Neural cell (in vitro differentiated cells): ENCODE measurements around the gene RALGPS1. TPM values are rescaled to one million over a fixed set of nuclear protein-coding genes. Genes with fewer than 3 reads are reported as not detected.

ENCODE experiments used
- H2AFZ ChIP-seq: fragments of 200-600, 300-800 bp; sonication (generic), shearing (Covaris generic); 2 replicates; pipeline ENCODE4 v1.6.0; 2014; ENCODE audit warnings: low read depth, mild to moderate bottlenecking, antibody characterized with exemption, low read length, moderate library complexity
- H3F3A ChIP-seq: fragments of 200-600 bp; shearing (Covaris generic); 2 replicates; pipeline ENCODE4 v1.6.1; 2016; ENCODE audit warnings: mild to moderate bottlenecking, moderate library complexity, mixed read lengths, antibody characterized with exemption, low read length; ENCODE audit not compliant: insufficient read depth, poor library complexity, severe bottlenecking
- H3K27ac ChIP-seq: fragments of 200-600, 300-800 bp; sonication (generic), shearing (Covaris generic); 2 replicates; pipeline ENCODE4 v1.5.1; 2014; ENCODE audit warnings: mild to moderate bottlenecking, low read length, moderate library complexity
- H3K27me3 ChIP-seq: fragments of 300-800, 200-600 bp; sonication (generic), shearing (Covaris generic); 2 replicates; pipeline ENCODE4 v1.6.0; 2014; ENCODE audit warnings: mild to moderate bottlenecking, low read depth, low read length, moderate library complexity; ENCODE audit not compliant: insufficient read depth
- H3K36me3 ChIP-seq: fragments of 300-800, 200-600 bp; sonication (generic), shearing (Covaris generic); 2 replicates; pipeline ENCODE4 v1.5.1; 2014; ENCODE audit warnings: mild to moderate bottlenecking, antibody characterized with exemption, low read length, moderate library complexity; ENCODE audit not compliant: insufficient read depth
- H3K4me2 ChIP-seq: fragments of 300-800, 200-600 bp; sonication (generic), shearing (Covaris generic); 2 replicates; pipeline ENCODE4 v1.6.0; 2014; ENCODE audit warnings: mild to moderate bottlenecking, low read length
- H3K4me3 ChIP-seq: fragments of 300-800, 200-600 bp; sonication (generic), shearing (Covaris generic); 2 replicates; pipeline ENCODE4 v1.5.1; 2014; ENCODE audit warnings: mild to moderate bottlenecking, low read length, moderate library complexity
- H3K79me2 ChIP-seq: fragments of 200-600 bp; shearing (Covaris generic); replicated peaks from 2 replicates; pipeline ENCODE4 v1.6.0; 2014; ENCODE audit warnings: mild to moderate bottlenecking, low read length, moderate library complexity; ENCODE audit not compliant: insufficient read depth
- H3K9ac ChIP-seq: fragments of 300-800, 200-600 bp; sonication (generic), shearing (Covaris generic); 2 replicates; pipeline ENCODE4 v1.6.1; 2016; ENCODE audit warnings: mild to moderate bottlenecking, low read length, mixed read lengths
- H3K9me2 ChIP-seq: fragments of 200-600 bp; shearing (Covaris generic); 2 replicates; pipeline ENCODE4 v1.6.1; 2016; ENCODE audit warnings: mild to moderate bottlenecking, low read length, mixed read lengths; ENCODE audit not compliant: insufficient read depth
- H3K9me3 ChIP-seq: fragments of 200-600, 300-800 bp; sonication (generic), shearing (Covaris generic); 2 replicates; pipeline ENCODE4 v1.6.1; 2016; ENCODE audit warnings: mild to moderate bottlenecking, mixed run types, low read length, moderate library complexity, mixed read lengths
- H4K20me1 ChIP-seq: fragments of 200-600 bp; shearing (Covaris generic); 2 replicates; pipeline ENCODE4 v1.6.1; 2016; ENCODE audit warnings: mild to moderate bottlenecking, mixed run types; ENCODE audit not compliant: insufficient read depth
- EP300 ChIP-seq: fragments of 450-650 bp; conservative IDR thresholded peaks from 2 replicates; pipeline ENCODE4 v1.6.1; 2014; ENCODE audit warnings: antibody characterized with exemption, mild to moderate bottlenecking, moderate library complexity; ENCODE audit not compliant: poor library complexity, severe bottlenecking
- EZH2 ChIP-seq: fragments of 200-600, 300-800 bp; shearing (Covaris generic), sonication (generic); IDR thresholded peaks from 2 replicates; pipeline ENCODE4 v1.6.1; 2014; ENCODE audit warnings: antibody characterized with exemption, low read length, borderline replicate concordance, mild to moderate bottlenecking; ENCODE audit not compliant: insufficient read depth, poor library complexity, severe bottlenecking
- MXI1 ChIP-seq: fragments of 450-650 bp; conservative IDR thresholded peaks from 2 replicates; pipeline ENCODE4 v1.6.1; 2014; ENCODE audit warnings: antibody characterized with exemption, mild to moderate bottlenecking; ENCODE audit not compliant: poor library complexity, severe bottlenecking
- POLR2AphosphoS5 ChIP-seq: IDR thresholded peaks from 2 replicates; pipeline ENCODE4 v1.6.1; 2012
- RAD21 ChIP-seq: fragments of 450-650 bp; conservative IDR thresholded peaks from 2 replicates; pipeline ENCODE4 v1.6.1; 2014; ENCODE audit warnings: antibody characterized with exemption, mild to moderate bottlenecking, moderate library complexity
- SMC3 ChIP-seq: fragments of 450-650 bp; conservative IDR thresholded peaks from 2 replicates; pipeline ENCODE4 v1.6.1; 2014; ENCODE audit warnings: antibody characterized with exemption, mild to moderate bottlenecking, moderate library complexity; ENCODE audit not compliant: poor library complexity
- TAF1 ChIP-seq: IDR thresholded peaks from 2 replicates; pipeline ENCODE4 v1.6.1; 2012; ENCODE audit warnings: low read depth
- polyA plus RNA-seq: library from polyadenylated mRNA; depleted of rRNA; stranded (reverse); fragments of >200 nt; gene quantifications from 2 replicates; pipeline ENCODE4 v1.2.3, GENCODE V29; 2014
- TF ChIP-seq, protein P1 (sequence below): fragments of 450-650 bp; IDR thresholded peaks from 2 replicates; pipeline ENCODE4 v1.5.1; 2014; ENCODE audit warnings: antibody characterized with exemption, mild to moderate bottlenecking, moderate library complexity; ENCODE audit not compliant: poor library complexity, severe bottlenecking
- TF ChIP-seq, protein P2 (sequence below): IDR thresholded peaks from 2 replicates; pipeline ENCODE4 v1.6.1; 2012; ENCODE audit warnings: borderline replicate concordance

Gene RALGPS1
- polyA plus RNA-seq, 1 donor from 2014 or later, result 37.1 TPM

DNA sequence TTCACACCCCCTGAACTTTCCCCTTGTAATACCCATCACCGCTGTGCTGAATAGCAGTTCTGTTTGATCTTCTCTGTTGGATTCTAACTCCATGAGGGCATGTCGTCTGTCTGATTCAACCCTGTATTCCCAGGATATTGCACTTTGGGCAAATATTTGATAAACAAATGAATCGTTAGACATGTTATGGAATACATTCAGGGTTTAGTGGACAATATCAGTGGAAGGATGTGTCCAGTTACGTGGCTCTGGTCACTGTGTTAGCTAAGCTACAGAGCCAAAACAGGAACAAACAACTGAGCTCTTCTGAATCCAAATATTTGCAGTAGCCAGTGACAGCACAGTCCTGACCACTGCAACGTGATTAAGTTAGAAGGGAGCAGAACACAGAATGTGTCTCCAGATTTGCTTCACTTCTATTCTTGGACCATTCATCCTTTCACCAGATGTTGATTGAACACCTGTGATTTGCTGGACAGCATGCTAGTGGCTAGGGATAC, 194.7 kb downstream of the RALGPS1 start:
- TF ChIP-seq RAD21 (no peak), SMC3 (no peak), POLR2AphosphoS5 (no peak), MXI1 (no peak), TAF1 (no peak), EZH2 (no peak), EP300 (no peak)
- TF ChIP-seq, protein P1, sequence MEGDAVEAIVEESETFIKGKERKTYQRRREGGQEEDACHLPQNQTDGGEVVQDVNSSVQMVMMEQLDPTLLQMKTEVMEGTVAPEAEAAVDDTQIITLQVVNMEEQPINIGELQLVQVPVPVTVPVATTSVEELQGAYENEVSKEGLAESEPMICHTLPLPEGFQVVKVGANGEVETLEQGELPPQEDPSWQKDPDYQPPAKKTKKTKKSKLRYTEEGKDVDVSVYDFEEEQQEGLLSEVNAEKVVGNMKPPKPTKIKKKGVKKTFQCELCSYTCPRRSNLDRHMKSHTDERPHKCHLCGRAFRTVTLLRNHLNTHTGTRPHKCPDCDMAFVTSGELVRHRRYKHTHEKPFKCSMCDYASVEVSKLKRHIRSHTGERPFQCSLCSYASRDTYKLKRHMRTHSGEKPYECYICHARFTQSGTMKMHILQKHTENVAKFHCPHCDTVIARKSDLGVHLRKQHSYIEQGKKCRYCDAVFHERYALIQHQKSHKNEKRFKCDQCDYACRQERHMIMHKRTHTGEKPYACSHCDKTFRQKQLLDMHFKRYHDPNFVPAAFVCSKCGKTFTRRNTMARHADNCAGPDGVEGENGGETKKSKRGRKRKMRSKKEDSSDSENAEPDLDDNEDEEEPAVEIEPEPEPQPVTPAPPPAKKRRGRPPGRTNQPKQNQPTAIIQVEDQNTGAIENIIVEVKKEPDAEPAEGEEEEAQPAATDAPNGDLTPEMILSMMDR, result no peak
- TF ChIP-seq, protein P2, sequence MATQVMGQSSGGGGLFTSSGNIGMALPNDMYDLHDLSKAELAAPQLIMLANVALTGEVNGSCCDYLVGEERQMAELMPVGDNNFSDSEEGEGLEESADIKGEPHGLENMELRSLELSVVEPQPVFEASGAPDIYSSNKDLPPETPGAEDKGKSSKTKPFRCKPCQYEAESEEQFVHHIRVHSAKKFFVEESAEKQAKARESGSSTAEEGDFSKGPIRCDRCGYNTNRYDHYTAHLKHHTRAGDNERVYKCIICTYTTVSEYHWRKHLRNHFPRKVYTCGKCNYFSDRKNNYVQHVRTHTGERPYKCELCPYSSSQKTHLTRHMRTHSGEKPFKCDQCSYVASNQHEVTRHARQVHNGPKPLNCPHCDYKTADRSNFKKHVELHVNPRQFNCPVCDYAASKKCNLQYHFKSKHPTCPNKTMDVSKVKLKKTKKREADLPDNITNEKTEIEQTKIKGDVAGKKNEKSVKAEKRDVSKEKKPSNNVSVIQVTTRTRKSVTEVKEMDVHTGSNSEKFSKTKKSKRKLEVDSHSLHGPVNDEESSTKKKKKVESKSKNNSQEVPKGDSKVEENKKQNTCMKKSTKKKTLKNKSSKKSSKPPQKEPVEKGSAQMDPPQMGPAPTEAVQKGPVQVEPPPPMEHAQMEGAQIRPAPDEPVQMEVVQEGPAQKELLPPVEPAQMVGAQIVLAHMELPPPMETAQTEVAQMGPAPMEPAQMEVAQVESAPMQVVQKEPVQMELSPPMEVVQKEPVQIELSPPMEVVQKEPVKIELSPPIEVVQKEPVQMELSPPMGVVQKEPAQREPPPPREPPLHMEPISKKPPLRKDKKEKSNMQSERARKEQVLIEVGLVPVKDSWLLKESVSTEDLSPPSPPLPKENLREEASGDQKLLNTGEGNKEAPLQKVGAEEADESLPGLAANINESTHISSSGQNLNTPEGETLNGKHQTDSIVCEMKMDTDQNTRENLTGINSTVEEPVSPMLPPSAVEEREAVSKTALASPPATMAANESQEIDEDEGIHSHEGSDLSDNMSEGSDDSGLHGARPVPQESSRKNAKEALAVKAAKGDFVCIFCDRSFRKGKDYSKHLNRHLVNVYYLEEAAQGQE, result no peak
- Histone ChIP-seq H3K4me3 (no peak overlapping the region), H3K79me2 (no peaks in the 10 kb centered on the region), H3K36me3 (no peaks in the 10 kb centered on the region), H3K9me3 (no peaks in the 10 kb centered on the region), H2AFZ (no peak overlapping the region), H4K20me1 (no peaks in the 10 kb centered on the region), H3K27ac (no peak overlapping the region), H3F3A (no peaks in the 10 kb centered on the region), H3K9me2 (no peaks in the 10 kb centered on the region), H3K27me3 (no peaks in the 10 kb centered on the region), H3K4me2 (no peak overlapping the region), H3K9ac (no peak overlapping the region)

DNA sequence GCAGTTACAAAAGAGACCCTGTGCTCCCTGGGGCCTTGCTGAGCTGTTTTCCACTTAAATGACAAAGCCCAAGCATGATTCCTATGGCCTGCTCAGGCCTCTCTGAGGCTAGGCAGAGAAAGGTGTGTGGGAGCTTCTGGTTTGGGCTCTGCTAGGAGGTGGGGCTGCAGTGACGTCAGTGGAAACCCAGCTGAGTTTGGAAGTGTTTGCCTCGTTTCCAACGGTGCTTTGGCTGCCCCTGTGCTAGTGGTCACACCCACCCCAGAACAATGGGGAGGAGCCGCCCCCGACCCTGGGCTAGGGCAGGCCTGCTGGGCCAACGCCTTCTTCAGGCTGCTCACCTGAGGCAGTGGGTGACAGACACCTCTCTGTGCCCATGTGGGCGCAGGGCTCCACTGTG, 197.5 kb downstream of the RALGPS1 start:
- Histone ChIP-seq H3K4me3 (no peak overlapping the region), H3F3A (no peaks in the 10 kb centered on the region), H3K79me2 (no peaks in the 10 kb centered on the region), H2AFZ (no peak overlapping the region), H3K9me3 (no peaks in the 10 kb centered on the region), H3K9me2 (no peaks in the 10 kb centered on the region), H4K20me1 (no peaks in the 10 kb centered on the region), H3K27me3 (no peaks in the 10 kb centered on the region), H3K9ac (no peak overlapping the region), H3K4me2 (no peak overlapping the region), H3K36me3 (no peaks in the 10 kb centered on the region), H3K27ac (no peak overlapping the region)
- TF ChIP-seq SMC3 (no peak), EZH2 (no peak), MXI1 (no peak), RAD21 (no peak), TAF1 (no peak), POLR2AphosphoS5 (no peak), EP300 (no peak)
- TF ChIP-seq, protein P1, result no peak
- TF ChIP-seq, protein P2, result no peak
